Natural killer cell (primary cell): ENCODE measurements around the gene TRABD. TPM values are rescaled to one million over a fixed set of nuclear protein-coding genes. Genes with fewer than 3 reads are reported as not detected.
A peak's percentile ranks its signal among the peaks of the same experiment; 100 is the strongest.

Experiments used
- ATAC-seq, 3 donors: fragments of 150-1000 bp in 2 of 3; fragments of 200-7000 bp in 1 of 3; cut with Tn5 transposase; 1 replicate in 1 of 3; 2 replicates in 2 of 3; pipeline ENCODE4 v1.10.0; 2021; ENCODE audit warnings: mild to moderate bottlenecking in 2 of 3, moderate library complexity in 2 of 3
- DNase-seq, 2 donors: peaks; one replicate each; pipeline versions ENCODE4 v3.0.0 to v3.0.0-alpha.2; 2013 to 2021; ENCODE audit warnings: mixed read lengths in 1 of 2
- H3K27ac ChIP-seq: one replicate; pipeline ENCODE4 v1.5.1; 2013; ENCODE audit warnings: mild to moderate bottlenecking, low read length
- H3K27me3 ChIP-seq: one replicate; pipeline ENCODE4 v1.6.1; 2013; ENCODE audit warnings: low read length; ENCODE audit not compliant: control insufficient read depth, insufficient read depth
- H3K36me3 ChIP-seq: one replicate; pipeline ENCODE4 v1.6.1; 2013; ENCODE audit warnings: low read length; ENCODE audit not compliant: control insufficient read depth, insufficient read depth
- H3K4me1 ChIP-seq: one replicate; pipeline ENCODE4 v1.6.1; 2013; ENCODE audit warnings: low read length; ENCODE audit not compliant: control insufficient read depth, insufficient read depth
- H3K4me3 ChIP-seq: one replicate; pipeline ENCODE4 v1.5.1; 2013; ENCODE audit warnings: low read length
- H3K9me3 ChIP-seq: one replicate; pipeline ENCODE4 v1.6.1; 2013; ENCODE audit warnings: low read length; ENCODE audit not compliant: control insufficient read depth, insufficient read depth
- H3K27ac Mint-ChIP-seq, 2 donors: one replicate each; pipeline ENCODE4 v1.8.0; 2022; ENCODE audit warnings: mild to moderate bottlenecking in 2 of 2, mixed read lengths in 2 of 2, moderate library complexity in 1 of 2
- H3K27me3 Mint-ChIP-seq, 2 donors: one replicate each; pipeline ENCODE4 v1.8.0; 2022; ENCODE audit warnings: low read depth in 2 of 2, mixed read lengths in 2 of 2
- H3K36me3 Mint-ChIP-seq: one replicate; pipeline ENCODE4 v1.8.0; 2022; ENCODE audit warnings: mixed read lengths
- H3K4me1 Mint-ChIP-seq, 2 donors: one replicate each; pipeline ENCODE4 v1.8.0; 2022; ENCODE audit warnings: mixed read lengths in 2 of 2
- H3K4me3 Mint-ChIP-seq: one replicate; pipeline ENCODE4 v1.8.0; 2022; ENCODE audit warnings: mild to moderate bottlenecking, moderate library complexity, mixed read lengths
- H3K9me3 Mint-ChIP-seq, 2 donors: one replicate each; pipeline ENCODE4 v1.8.0; 2022; ENCODE audit warnings: mixed read lengths in 2 of 2
- WGBS: methylation state at CpG from one replicate; pipeline ENCODE4 v1.1.7; 2013; ENCODE audit warnings: missing lambda C conversion rate; ENCODE audit not compliant: insufficient coverage; 5-methylcytosine and 5-hydroxymethylcytosine counted together
- intact Hi-C: fragments of 100-400 bp; cut with micrococcal nuclease; formaldehyde crosslinking; loops from one replicate; pipeline ENCODE4 v1.14.2; 2022
- total RNA-seq, 4 donors: library from RNA; stranded (reverse); fragments of 120-200 nt in 1 of 4; gene quantifications; one replicate each; pipeline versions ENCODE4 v1.2.3 to v1.2.4, GENCODE V29; 2013 to 2022
- TF ChIP-seq, protein P1 (sequence below): fragments of 200-600 bp; IDR thresholded peaks from one replicate; pipeline ENCODE4 v1.8.0; 2022; ENCODE audit warnings: antibody characterized with exemption

The TRABD gene
- total RNA-seq, 3 donors from 2014 or later (not counting 1 experiment from before 2014, with no cell fraction given): 129 to 138 (median 132) TPM

DNA sequence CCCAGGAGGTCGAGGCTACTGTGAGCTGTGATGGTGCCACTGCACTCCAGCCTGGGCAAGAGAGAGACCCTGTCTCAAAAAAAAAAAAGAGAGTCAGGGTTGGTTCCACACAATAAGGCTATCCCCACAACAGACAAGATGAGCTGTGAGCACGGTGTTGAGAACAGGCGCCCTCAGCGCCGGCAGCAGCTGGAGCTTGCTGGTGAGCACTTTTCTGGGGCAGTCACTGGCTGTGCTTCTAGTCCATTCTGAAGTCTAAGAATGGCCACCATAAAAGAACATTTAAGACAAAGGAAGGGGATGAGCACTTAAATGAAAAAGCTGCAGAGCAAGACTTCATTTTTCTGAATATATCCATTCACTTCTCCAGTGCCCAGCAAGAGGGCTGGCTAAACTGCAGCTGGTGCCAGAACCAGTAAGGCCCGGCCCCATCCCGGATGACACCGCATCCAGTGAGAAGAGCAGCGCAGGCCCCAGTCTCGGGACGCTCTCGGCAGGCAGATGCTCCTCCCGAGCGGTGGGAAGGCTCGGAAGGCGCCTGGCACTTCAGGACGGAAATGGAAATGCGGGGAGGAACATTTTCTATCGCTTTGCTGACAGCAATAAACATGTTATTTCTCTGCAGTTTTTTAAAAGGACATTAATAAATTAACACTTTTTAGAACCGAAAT lies 46.9 kb downstream of the TRABD start:
- ATAC-seq (no peak), DNase-seq (no peak)
- H3K9me3 ChIP-seq: no peaks in the 10 kb centered on the region
- no peaks in the 10 kb centered on the region for H3K9me3 Mint-ChIP-seq
- intact Hi-C loops: no loop called here
- H3K4me1 ChIP-seq: peaks cover 8% of the 10 kb centered on the region
- no peak overlapping the region for H3K27ac ChIP-seq
- H3K36me3 Mint-ChIP-seq: no peaks in the 10 kb centered on the region
- no peak overlapping the region for H3K4me3 Mint-ChIP-seq
- no peak overlapping the region for H3K4me3 ChIP-seq
- 97% methylated on average over 20 of the region's 20 CpGs for WGBS
- H3K36me3 ChIP-seq: peaks cover 23% of the 10 kb centered on the region
- H3K27ac Mint-ChIP-seq: no peak overlapping the region
- TF ChIP-seq, protein P1, sequence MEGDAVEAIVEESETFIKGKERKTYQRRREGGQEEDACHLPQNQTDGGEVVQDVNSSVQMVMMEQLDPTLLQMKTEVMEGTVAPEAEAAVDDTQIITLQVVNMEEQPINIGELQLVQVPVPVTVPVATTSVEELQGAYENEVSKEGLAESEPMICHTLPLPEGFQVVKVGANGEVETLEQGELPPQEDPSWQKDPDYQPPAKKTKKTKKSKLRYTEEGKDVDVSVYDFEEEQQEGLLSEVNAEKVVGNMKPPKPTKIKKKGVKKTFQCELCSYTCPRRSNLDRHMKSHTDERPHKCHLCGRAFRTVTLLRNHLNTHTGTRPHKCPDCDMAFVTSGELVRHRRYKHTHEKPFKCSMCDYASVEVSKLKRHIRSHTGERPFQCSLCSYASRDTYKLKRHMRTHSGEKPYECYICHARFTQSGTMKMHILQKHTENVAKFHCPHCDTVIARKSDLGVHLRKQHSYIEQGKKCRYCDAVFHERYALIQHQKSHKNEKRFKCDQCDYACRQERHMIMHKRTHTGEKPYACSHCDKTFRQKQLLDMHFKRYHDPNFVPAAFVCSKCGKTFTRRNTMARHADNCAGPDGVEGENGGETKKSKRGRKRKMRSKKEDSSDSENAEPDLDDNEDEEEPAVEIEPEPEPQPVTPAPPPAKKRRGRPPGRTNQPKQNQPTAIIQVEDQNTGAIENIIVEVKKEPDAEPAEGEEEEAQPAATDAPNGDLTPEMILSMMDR: no peak
- no peaks in the 10 kb centered on the region for H3K27me3 ChIP-seq
- H3K27me3 Mint-ChIP-seq: no peaks in the 10 kb centered on the region
- H3K4me1 Mint-ChIP-seq: peaks cover 20 to 36% of the 10 kb centered on the region in 2 donors

DNA sequence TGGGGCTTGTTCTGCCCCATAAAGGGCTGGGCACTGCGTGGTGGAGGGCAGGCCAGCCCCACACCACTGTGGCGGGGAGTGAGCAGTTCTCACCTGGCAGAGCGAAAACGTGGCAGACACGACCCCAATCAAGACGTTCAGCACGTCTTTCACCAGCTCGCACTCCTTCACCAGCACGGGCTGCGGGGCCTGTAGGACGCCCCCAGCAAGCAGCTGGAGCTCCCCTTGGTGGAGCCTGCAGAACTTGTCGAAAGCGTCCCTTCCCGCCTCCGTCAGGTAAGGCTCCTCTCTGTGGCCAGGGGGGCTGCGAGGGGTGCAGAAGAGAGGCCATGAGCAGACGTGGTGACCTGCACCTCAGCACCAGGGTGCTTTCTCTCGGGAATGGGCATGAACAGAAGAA lies 47.5 kb downstream of the TRABD start:
- H3K36me3 ChIP-seq: peaks cover 22% of the 10 kb centered on the region
- H3K4me1 ChIP-seq: peaks cover 8% of the 10 kb centered on the region
- TF ChIP-seq, protein P1: no peak
- H3K9me3 Mint-ChIP-seq: no peaks in the 10 kb centered on the region
- H3K9me3 ChIP-seq: no peaks in the 10 kb centered on the region
- no peak overlapping the region for H3K4me3 ChIP-seq
- no peak for ATAC-seq
- no peaks in the 10 kb centered on the region for H3K27me3 ChIP-seq
- no peak overlapping the region for H3K27ac ChIP-seq
- no peak for DNase-seq
- no peaks in the 10 kb centered on the region for H3K27me3 Mint-ChIP-seq
- H3K27ac Mint-ChIP-seq: no peak overlapping the region
- no peak overlapping the region for H3K4me3 Mint-ChIP-seq
- H3K36me3 Mint-ChIP-seq: no peaks in the 10 kb centered on the region
- 92% methylated on average over 18 of the region's 18 CpGs for WGBS
- intact Hi-C loops: no loop called here
- H3K4me1 Mint-ChIP-seq: peaks cover 20 to 36% of the 10 kb centered on the region in 2 donors

DNA sequence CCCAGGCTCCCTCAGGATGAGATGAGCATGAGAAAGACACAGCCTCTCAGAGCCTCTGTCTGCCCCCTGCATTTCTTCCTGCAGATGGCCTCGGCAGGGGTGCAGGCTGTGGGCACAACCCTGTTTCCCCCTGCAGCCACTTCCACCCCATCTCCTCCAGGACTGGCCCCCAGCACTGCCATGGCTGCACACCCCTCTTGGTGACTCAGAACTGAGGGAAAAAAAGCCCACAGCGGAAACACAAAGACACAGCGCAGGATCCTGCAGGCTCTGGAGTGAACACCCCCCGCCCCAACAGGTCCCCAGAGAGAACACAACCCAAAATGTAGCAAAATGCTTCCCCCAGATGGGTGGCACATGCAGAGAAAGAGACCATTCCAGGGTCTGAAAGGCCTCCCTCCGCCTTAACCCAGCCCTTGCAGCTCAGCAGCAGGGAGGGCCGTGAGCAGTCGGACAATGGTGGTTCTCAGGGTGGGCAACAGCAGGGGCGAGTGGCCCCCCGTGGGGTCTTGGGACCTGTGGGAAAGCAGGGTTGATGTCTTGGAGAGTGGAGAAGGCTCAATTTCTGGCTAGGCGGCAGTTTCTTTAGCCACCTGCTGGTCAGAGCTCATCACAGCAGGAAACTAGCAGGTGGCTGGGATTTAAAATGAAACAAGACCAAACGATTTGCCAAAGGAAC lies 51.2 kb downstream of the TRABD start:
- no peaks in the 10 kb centered on the region for H3K27me3 Mint-ChIP-seq
- Histone ChIP-seq H3K27ac (no peak overlapping the region), H3K4me3 (no peak overlapping the region), H3K4me1 (peaks cover 18% of the 10 kb centered on the region), H3K27me3 (no peaks in the 10 kb centered on the region), H3K36me3 (peaks cover 21% of the 10 kb centered on the region), H3K9me3 (no peaks in the 10 kb centered on the region)
- DNase-seq (no peak), ATAC-seq (peak in 1 of 3 donors; percentile 41)
- peaks cover 31 to 40% of the 10 kb centered on the region in 2 donors for H3K4me1 Mint-ChIP-seq
- H3K36me3 Mint-ChIP-seq: no peaks in the 10 kb centered on the region
- H3K27ac Mint-ChIP-seq: no peak overlapping the region
- TF ChIP-seq, protein P1: peak; percentile 15
- no peaks in the 10 kb centered on the region for H3K9me3 Mint-ChIP-seq
- no peak overlapping the region for H3K4me3 Mint-ChIP-seq
- intact Hi-C loops: no loop called here
- WGBS: 80% methylated on average over 11 of the region's 11 CpGs
